GM12891 (cell line): ENCODE data around the gene PCNX1.

ENCODE experiments used
- POLR2A ChIP-seq: IDR thresholded peaks from 2 replicates; pipeline ENCODE4 v1.6.1; 2011; ENCODE audit warnings: low read depth, low read length, control low read depth
- POLR2AphosphoS5 ChIP-seq: IDR thresholded peaks from 2 replicates; pipeline ENCODE4 v1.6.1; 2011; ENCODE audit warnings: low read depth, low read length, control low read depth
- POU2F2 ChIP-seq: IDR thresholded peaks from 2 replicates; pipeline ENCODE4 v1.6.1; 2011; ENCODE audit warnings: low read depth, mild to moderate bottlenecking, control low read depth, low read length, moderate library complexity
- TAF1 ChIP-seq: IDR thresholded peaks from 2 replicates; pipeline ENCODE4 v1.6.1; 2011; ENCODE audit warnings: low read depth, low read length, control low read depth

GRCh38 chr14:70893062-70893845 is 14.0 kb upstream of the PCNX1 start:
- TF ChIP-seq POU2F2 (no peak), TAF1 (no peak), POLR2A (no peak), POLR2AphosphoS5 (no peak)
